Memory B cell (primary cell): Measurements from ENCODE around the gene CFTR.
"Not testable (repeated sequence)": the region's sequence is repeated elsewhere in the genome, so short reads cannot be mapped to it uniquely, and the experiment has no call there.

Experiments
- ATAC-seq: fragments of 150-1000 bp; cut with Tn5 transposase; 2 replicates; pipeline ENCODE4 v1.10.0; 2021; ENCODE audit warnings: low read depth, mild to moderate bottlenecking, moderate library complexity
- DNase-seq, 2 donors: peaks; one replicate each; pipeline ENCODE4 v3.0.0; 2022; ENCODE audit warnings: low spot score in 2 of 2
- H3K27ac Mint-ChIP-seq: one replicate; pipeline ENCODE4 v1.8.0; 2022; ENCODE audit warnings: mild to moderate bottlenecking, moderate library complexity, mixed read lengths
- H3K27me3 Mint-ChIP-seq: one replicate; pipeline ENCODE4 v1.8.0; 2022; ENCODE audit warnings: mixed read lengths
- H3K36me3 Mint-ChIP-seq: one replicate; pipeline ENCODE4 v1.8.0; 2022; ENCODE audit warnings: mild to moderate bottlenecking, mixed read lengths
- H3K4me1 Mint-ChIP-seq: one replicate; pipeline ENCODE4 v1.8.0; 2022; ENCODE audit warnings: mixed read lengths
- H3K4me3 Mint-ChIP-seq: one replicate; pipeline ENCODE4 v1.8.0; 2022; ENCODE audit warnings: mild to moderate bottlenecking, moderate library complexity, mixed read lengths
- H3K9me3 Mint-ChIP-seq: one replicate; pipeline ENCODE4 v1.8.0; 2022; ENCODE audit warnings: mixed read lengths

CFTR gene

DNA sequence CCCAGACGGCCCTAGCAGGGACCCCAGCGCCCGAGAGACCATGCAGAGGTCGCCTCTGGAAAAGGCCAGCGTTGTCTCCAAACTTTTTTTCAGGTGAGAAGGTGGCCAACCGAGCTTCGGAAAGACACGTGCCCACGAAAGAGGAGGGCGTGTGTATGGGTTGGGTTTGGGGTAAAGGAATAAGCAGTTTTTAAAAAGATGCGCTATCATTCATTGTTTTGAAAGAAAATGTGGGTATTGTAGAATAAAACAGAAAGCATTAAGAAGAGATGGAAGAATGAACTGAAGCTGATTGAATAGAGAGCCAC, 184 bp downstream of the CFTR start:
- H3K4me3 Mint-ChIP-seq, result no peak overlapping the region

GRCh38 chr7:117480978-117481377, 1.2 kb downstream of the CFTR start:
- peaks cover 2% of the 10 kb centered on the region for H3K9me3 Mint-ChIP-seq
- no peaks in the 10 kb centered on the region for H3K4me1 Mint-ChIP-seq
- peaks cover 6% of the 10 kb centered on the region for H3K27me3 Mint-ChIP-seq
- DNase-seq, result no peak
- H3K4me3 Mint-ChIP-seq, result no peak overlapping the region
- ATAC-seq, result no peak
- no peaks in the 10 kb centered on the region for H3K36me3 Mint-ChIP-seq
- H3K27ac Mint-ChIP-seq, result no peak overlapping the region

More for the DNA sequence above, 184 bp downstream of the CFTR start:
- no peaks in the 10 kb centered on the region for H3K4me1 Mint-ChIP-seq
- peaks cover 7% of the 10 kb centered on the region for H3K27me3 Mint-ChIP-seq
- peaks cover 2% of the 10 kb centered on the region for H3K9me3 Mint-ChIP-seq
- DNase-seq, result no peak
- no peak overlapping the region for H3K27ac Mint-ChIP-seq
- no peak for ATAC-seq
- H3K36me3 Mint-ChIP-seq, result no peaks in the 10 kb centered on the region

DNA sequence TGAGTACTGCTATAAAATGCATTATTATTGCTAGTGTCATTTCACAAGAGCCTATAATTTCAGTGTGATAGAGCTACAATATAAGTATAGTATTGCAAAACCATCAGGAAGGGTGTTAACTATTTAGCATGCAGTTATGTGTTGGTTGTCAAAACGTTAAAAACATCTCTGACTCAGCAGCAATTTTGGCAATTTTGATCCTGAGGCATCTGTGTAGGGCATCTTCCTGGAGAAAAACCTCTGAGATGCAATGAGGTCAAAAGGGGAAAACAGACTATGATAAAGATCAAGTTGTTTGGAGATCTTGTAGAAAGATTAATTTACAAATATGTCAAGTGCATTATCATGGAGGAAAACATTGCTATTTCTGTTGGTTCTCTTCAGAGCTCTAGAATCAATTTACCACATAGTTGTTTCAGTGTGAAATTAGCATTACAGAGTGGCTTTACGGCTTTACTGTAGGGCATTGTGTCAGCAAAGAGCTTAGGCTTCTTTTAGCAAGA, 5.3 kb downstream of the CFTR start:
- ATAC-seq (no peak), DNase-seq (no peak)
- Mint-ChIP-seq H3K36me3 (no peaks in the 10 kb centered on the region), H3K9me3 (no peaks in the 10 kb centered on the region), H3K4me1 (no peaks in the 10 kb centered on the region), H3K27me3 (no peaks in the 10 kb centered on the region), H3K4me3 (no peak overlapping the region), H3K27ac (no peak overlapping the region)

DNA sequence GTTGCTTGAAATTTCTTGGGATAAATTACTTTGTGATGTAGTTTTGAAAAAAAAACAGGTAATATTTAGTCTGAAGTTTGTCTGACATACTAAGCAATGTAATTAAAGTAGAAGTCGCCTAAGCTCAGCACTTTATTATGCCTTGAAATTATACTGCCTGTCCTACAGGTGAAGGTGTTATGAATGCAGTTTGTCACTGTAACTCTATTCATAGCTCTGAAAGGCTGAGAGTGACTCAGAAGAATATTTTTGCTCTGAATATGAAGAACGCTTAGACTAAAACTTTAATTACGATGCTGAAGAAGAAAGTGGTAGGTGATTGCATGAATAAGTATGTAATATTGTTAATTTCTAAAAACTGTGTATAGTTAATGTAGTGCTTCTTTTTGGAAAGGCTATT, 9.2 kb downstream of the CFTR start:
- ATAC-seq (no peak), DNase-seq (no peak)
- H3K4me3 Mint-ChIP-seq, result no peak overlapping the region
- H3K27me3 Mint-ChIP-seq, result no peaks in the 10 kb centered on the region
- no peaks in the 10 kb centered on the region for H3K36me3 Mint-ChIP-seq
- no peak overlapping the region for H3K27ac Mint-ChIP-seq
- H3K9me3 Mint-ChIP-seq, result no peaks in the 10 kb centered on the region
- H3K4me1 Mint-ChIP-seq, result no peaks in the 10 kb centered on the region

DNA sequence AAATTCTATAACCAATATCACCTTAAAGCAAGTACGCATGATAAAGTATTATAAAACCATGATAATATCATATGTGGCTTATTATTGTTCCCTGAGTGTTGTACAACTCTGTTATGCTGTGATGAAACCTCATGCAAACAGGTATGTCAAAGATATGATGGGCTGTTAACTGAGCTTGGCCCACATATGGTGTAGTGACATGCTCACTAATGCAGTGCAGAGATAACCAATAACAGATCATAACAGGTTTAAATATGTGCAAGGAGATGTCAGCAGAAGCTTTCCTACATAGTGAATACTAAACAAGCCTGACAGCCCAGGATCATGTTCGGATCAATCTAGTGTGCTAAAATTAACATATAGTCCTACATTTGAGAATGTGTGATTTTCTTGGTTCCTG, 9.6 kb downstream of the CFTR start:
- H3K4me1 Mint-ChIP-seq, result no peaks in the 10 kb centered on the region

GRCh38 chr7:117489911-117490310, 10.1 kb downstream of the CFTR start:
- no peak for DNase-seq

More for the DNA sequence above, 9.6 kb downstream of the CFTR start:
- Mint-ChIP-seq H3K27me3 (no peaks in the 10 kb centered on the region), H3K27ac (no peak overlapping the region), H3K9me3 (no peaks in the 10 kb centered on the region), H3K4me3 (no peak overlapping the region), H3K36me3 (no peaks in the 10 kb centered on the region)
- DNase-seq, result no peak
- no peak for ATAC-seq

DNA sequence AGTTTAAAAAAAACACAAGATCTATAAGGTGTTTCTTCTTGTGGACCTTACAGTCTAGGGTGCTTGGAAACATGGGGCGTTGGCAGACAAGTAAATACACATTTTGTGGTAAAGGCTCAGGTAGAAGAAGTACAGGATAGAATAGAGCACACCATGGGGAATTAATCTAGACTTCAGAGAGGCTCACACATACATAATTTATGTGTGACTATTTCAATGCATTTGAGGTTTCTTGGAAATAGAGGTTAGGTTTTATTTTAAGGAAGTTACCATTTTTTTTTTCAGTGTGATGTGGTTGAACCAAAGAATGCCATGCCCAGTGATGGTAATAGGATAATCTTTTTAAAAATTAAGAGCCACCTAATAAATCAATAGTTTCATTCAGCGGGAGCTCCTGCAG, 12.8 kb downstream of the CFTR start:
- H3K27ac Mint-ChIP-seq, result no peak overlapping the region
- no peaks in the 10 kb centered on the region for H3K4me1 Mint-ChIP-seq
- no peak overlapping the region for H3K4me3 Mint-ChIP-seq
- H3K27me3 Mint-ChIP-seq, result no peaks in the 10 kb centered on the region
- DNase-seq (no peak), ATAC-seq (no peak)
- H3K9me3 Mint-ChIP-seq, result no peaks in the 10 kb centered on the region
- no peaks in the 10 kb centered on the region for H3K36me3 Mint-ChIP-seq

More at GRCh38 chr7:117489911-117490310, 10.1 kb downstream of the CFTR start:
- no peaks in the 10 kb centered on the region for H3K4me1 Mint-ChIP-seq
- no peaks in the 10 kb centered on the region for H3K9me3 Mint-ChIP-seq
- H3K27ac Mint-ChIP-seq, result no peak overlapping the region
- H3K4me3 Mint-ChIP-seq, result no peak overlapping the region
- H3K36me3 Mint-ChIP-seq, result no peaks in the 10 kb centered on the region
- no peak for ATAC-seq
- no peaks in the 10 kb centered on the region for H3K27me3 Mint-ChIP-seq

GRCh38 chr7:117493460-117493859, 13.6 kb downstream of the CFTR start:
- Mint-ChIP-seq H3K9me3 (no peaks in the 10 kb centered on the region), H3K36me3 (no peaks in the 10 kb centered on the region), H3K4me3 (no peak overlapping the region), H3K27me3 (no peaks in the 10 kb centered on the region), H3K27ac (no peak overlapping the region), H3K4me1 (no peaks in the 10 kb centered on the region)
- ATAC-seq, result no peak
- DNase-seq, result no peak

DNA sequence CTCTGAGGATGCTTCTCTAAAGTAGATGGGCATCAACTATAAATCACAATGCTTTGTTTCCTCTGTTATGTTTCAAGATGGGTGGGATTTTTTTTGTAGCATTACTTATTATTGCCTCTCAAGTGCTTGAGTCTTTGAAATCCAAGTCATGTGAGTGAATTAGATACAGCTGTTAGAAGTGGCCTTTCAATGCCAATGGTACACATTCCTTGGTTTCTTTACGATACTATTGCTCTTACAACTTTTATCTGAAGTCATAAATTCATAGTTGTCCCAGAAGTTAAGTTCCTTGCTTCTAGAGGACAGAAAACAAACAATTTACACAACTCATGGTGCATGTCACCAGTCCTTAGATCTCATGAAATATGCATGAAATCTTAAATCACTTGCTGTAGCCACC, 15.5 kb downstream of the CFTR start:
- no peaks in the 10 kb centered on the region for H3K9me3 Mint-ChIP-seq
- H3K27me3 Mint-ChIP-seq, result no peaks in the 10 kb centered on the region
- H3K36me3 Mint-ChIP-seq, result no peaks in the 10 kb centered on the region
- no peak overlapping the region for H3K4me3 Mint-ChIP-seq
- ATAC-seq, result no peak
- H3K4me1 Mint-ChIP-seq, result no peaks in the 10 kb centered on the region
- no peak for DNase-seq
- H3K27ac Mint-ChIP-seq, result no peak overlapping the region

- Mint-ChIP-seq H3K9me3 (peaks cover 1% of the 10 kb centered on the region), H3K36me3 (no peaks in the 10 kb centered on the region), H3K27me3 (no peaks in the 10 kb centered on the region), H3K27ac (no peak overlapping the region), H3K4me1 (no peaks in the 10 kb centered on the region), H3K4me3 (no peak overlapping the region)
- ATAC-seq (no peak), DNase-seq (no peak)
Observed at GRCh38 chr7:117502331-117502730, 22.5 kb downstream of the CFTR start.

DNA sequence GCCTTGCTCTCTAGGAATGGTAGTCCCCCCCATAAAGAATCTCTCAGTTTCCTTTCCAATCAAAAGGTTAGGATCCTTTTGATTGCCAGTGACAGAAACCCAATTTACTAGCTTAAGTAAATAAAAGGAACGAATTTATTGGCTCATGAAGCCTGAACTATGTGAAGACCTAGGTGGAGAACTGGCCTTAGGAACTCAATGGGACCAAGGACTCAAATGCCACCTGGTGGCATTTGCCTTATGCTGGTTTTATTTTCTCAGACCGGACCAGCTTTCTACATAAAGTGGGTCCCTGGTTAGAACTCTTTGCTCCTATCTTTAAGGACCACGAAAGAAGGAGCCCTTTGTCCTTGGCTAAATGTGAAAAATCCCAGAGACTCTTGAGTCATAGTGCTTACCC, 25.4 kb downstream of the CFTR start:
- Mint-ChIP-seq H3K36me3 (no peaks in the 10 kb centered on the region), H3K27me3 (no peaks in the 10 kb centered on the region), H3K27ac (no peak overlapping the region), H3K4me1 (no peaks in the 10 kb centered on the region), H3K9me3 (peaks cover 1% of the 10 kb centered on the region), H3K4me3 (no peak overlapping the region)
- DNase-seq (no peak), ATAC-seq (no peak)

DNA sequence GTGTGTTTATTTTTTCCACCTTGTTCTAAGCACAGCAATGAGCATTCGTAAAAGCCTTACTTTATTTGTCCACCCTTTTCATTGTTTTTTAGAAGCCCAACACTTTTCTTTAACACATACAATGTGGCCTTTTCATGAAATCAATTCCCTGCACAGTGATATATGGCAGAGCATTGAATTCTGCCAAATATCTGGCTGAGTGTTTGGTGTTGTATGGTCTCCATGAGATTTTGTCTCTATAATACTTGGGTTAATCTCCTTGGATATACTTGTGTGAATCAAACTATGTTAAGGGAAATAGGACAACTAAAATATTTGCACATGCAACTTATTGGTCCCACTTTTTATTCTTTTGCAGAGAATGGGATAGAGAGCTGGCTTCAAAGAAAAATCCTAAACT, 28.9 kb downstream of the CFTR start:
- no peaks in the 10 kb centered on the region for H3K4me1 Mint-ChIP-seq
- DNase-seq (no peak), ATAC-seq (no peak)
- no peak overlapping the region for H3K4me3 Mint-ChIP-seq
- no peaks in the 10 kb centered on the region for H3K27me3 Mint-ChIP-seq
- H3K36me3 Mint-ChIP-seq, result no peaks in the 10 kb centered on the region
- H3K27ac Mint-ChIP-seq, result no peak overlapping the region
- peaks cover 3% of the 10 kb centered on the region for H3K9me3 Mint-ChIP-seq

- not testable (repeated sequence) for H3K27ac Mint-ChIP-seq, DNase-seq, H3K4me3 Mint-ChIP-seq, H3K9me3 Mint-ChIP-seq, H3K27me3 Mint-ChIP-seq, H3K4me1 Mint-ChIP-seq, ATAC-seq, H3K36me3 Mint-ChIP-seq
Observed at GRCh38 chr7:117517194-117517593, 37.4 kb downstream of the CFTR start.

GRCh38 chr7:117530390-117530789, 50.6 kb downstream of the CFTR start:
- H3K27me3 Mint-ChIP-seq, result no peaks in the 10 kb centered on the region
- no peak for ATAC-seq
- no peak for DNase-seq
- no peaks in the 10 kb centered on the region for H3K4me1 Mint-ChIP-seq
- no peaks in the 10 kb centered on the region for H3K9me3 Mint-ChIP-seq
- H3K27ac Mint-ChIP-seq, result no peak overlapping the region
- no peaks in the 10 kb centered on the region for H3K36me3 Mint-ChIP-seq
- no peak overlapping the region for H3K4me3 Mint-ChIP-seq

GRCh38 chr7:117531595-117532244, 51.9 kb downstream of the CFTR start:
- H3K27ac Mint-ChIP-seq, result no peak overlapping the region
- no peak overlapping the region for H3K4me3 Mint-ChIP-seq
- H3K9me3 Mint-ChIP-seq, result no peaks in the 10 kb centered on the region
- no peaks in the 10 kb centered on the region for H3K27me3 Mint-ChIP-seq
- DNase-seq, result no peak
- no peak for ATAC-seq
- no peaks in the 10 kb centered on the region for H3K36me3 Mint-ChIP-seq
- no peaks in the 10 kb centered on the region for H3K4me1 Mint-ChIP-seq
